NK-92 treated with Interleukin-12 subunit alpha and Interleukin-12 subunit beta, amount 100 ng/mL, for 24 hours (cell line): Measurements from ENCODE around the gene COL27A1.

Experiments used
- DNase-seq: peaks from one replicate; lab custom pipeline; 2025; lab: John Stamatoyannopoulos, UW

COL27A1 gene

GRCh38 chr9:114155263-114155994 lies at the start of gene COL27A1:
Gene COL27A1 (plus strand): TSS chr9:114155537. CDS start chr9:114155951, 414 bp downstream.
- peak; percentile 11 for DNase-seq

GRCh38 chr9:114107286-114108001 lies 47.9 kb upstream of the COL27A1 start:
- DNase-seq = no peak

GRCh38 chr9:114108016-114108833 lies 47.1 kb upstream of the COL27A1 start:
- DNase-seq = no peak

GRCh38 chr9:114109124-114109523 lies 46.2 kb upstream of the COL27A1 start:
- DNase-seq = no peak

GRCh38 chr9:114110180-114110579 lies 45.2 kb upstream of the COL27A1 start:
- no peak for DNase-seq

- DNase-seq = no peak
These were observed 43.0 kb upstream of the COL27A1 start for GRCh38 chr9:114112325-114112724.

- DNase-seq = no peak
These were observed 42.4 kb upstream of the COL27A1 start for GRCh38 chr9:114112778-114113584.

GRCh38 chr9:114114364-114114763 lies 41.0 kb upstream of the COL27A1 start:
- DNase-seq = no peak

- no peak for DNase-seq
These were observed 39.6 kb upstream of the COL27A1 start for GRCh38 chr9:114115654-114116125.

GRCh38 chr9:114116126-114116747 lies 39.1 kb upstream of the COL27A1 start:
- no peak for DNase-seq

GRCh38 chr9:114117614-114117995 lies 37.7 kb upstream of the COL27A1 start:
- no peak for DNase-seq

GRCh38 chr9:114117996-114118830 lies 37.1 kb upstream of the COL27A1 start:
- DNase-seq = no peak

- DNase-seq = no peak
These were observed 35.8 kb upstream of the COL27A1 start for GRCh38 chr9:114119242-114120191.

GRCh38 chr9:114120192-114121014 lies 34.9 kb upstream of the COL27A1 start:
- DNase-seq = no peak

- DNase-seq = no peak
These were observed 33.9 kb upstream of the COL27A1 start for GRCh38 chr9:114121227-114122135.

- DNase-seq = no peak
These were observed 33.0 kb upstream of the COL27A1 start for GRCh38 chr9:114122136-114123027.
